Colon (tissue), 2 donors: ENCODE measurements around the gene PRR12.

ENCODE experiments used
- FAIRE-seq: peaks from 2 replicates; lab custom pipeline; 2012; peaks lifted over from hg19 to GRCh38; lab: Jason Lieb, UNC
- donor health status: control.
- donor health status: control.

Gene PRR12

GRCh38 chr19:49560358-49560900 lies 30.6 kb upstream of the PRR12 start:
- FAIRE-seq = no peak

- FAIRE-seq = no peak
These were observed 26.4 kb upstream of the PRR12 start for GRCh38 chr19:49564616-49565045.

- no peak for FAIRE-seq
These were observed 25.7 kb upstream of the PRR12 start for GRCh38 chr19:49565261-49565660.

- FAIRE-seq = no peak
These were observed 24.7 kb upstream of the PRR12 start for GRCh38 chr19:49566302-49566701.

GRCh38 chr19:49567861-49568441 lies 23.0 kb upstream of the PRR12 start:
- FAIRE-seq = no peak

- FAIRE-seq = no peak
These were observed 20.7 kb upstream of the PRR12 start for GRCh38 chr19:49570138-49570856.

- FAIRE-seq = no peak
These were observed 19.8 kb upstream of the PRR12 start for GRCh38 chr19:49570997-49571676.

GRCh38 chr19:49573009-49573408 lies 18.0 kb upstream of the PRR12 start:
- no peak for FAIRE-seq

- no peak for FAIRE-seq
These were observed 17.6 kb upstream of the PRR12 start for GRCh38 chr19:49573425-49573824.

- FAIRE-seq = no peak
These were observed 16.7 kb upstream of the PRR12 start for GRCh38 chr19:49574206-49574755.

- no peak for FAIRE-seq
These were observed 11.8 kb upstream of the PRR12 start for GRCh38 chr19:49579193-49579592.

- FAIRE-seq = no peak
These were observed 11.1 kb upstream of the PRR12 start for GRCh38 chr19:49579947-49580263.

- no peak for FAIRE-seq
These were observed 10.5 kb upstream of the PRR12 start, which contains the start of gene NOSIP for GRCh38 chr19:49580264-49581006. Gene NOSIP, minus strand, starts transcription at chr19:49580556. Its CDS starts 19,865 bp downstream, at chr19:49560691.

- no peak for FAIRE-seq
These were observed 9.9 kb upstream of the PRR12 start, which contains the start of gene PRRG2 for GRCh38 chr19:49581007-49581508. Gene PRRG2, plus strand, starts transcription at chr19:49581316. Its CDS starts 1,904 bp downstream, at chr19:49583220.

GRCh38 chr19:49583239-49583638 lies 7.7 kb upstream of the PRR12 start:
- no peak for FAIRE-seq

- no peak for FAIRE-seq
These were observed 6.0 kb upstream of the PRR12 start for GRCh38 chr19:49585023-49585422.

GRCh38 chr19:49587227-49587626 lies 3.8 kb upstream of the PRR12 start:
- no peak for FAIRE-seq

- FAIRE-seq = no peak
These were observed 2.4 kb upstream of the PRR12 start for GRCh38 chr19:49588365-49589122.

- FAIRE-seq = no peak
These were observed 1.5 kb upstream of the PRR12 start for GRCh38 chr19:49589502-49589905.

- no peak for FAIRE-seq
These were observed 661 bp upstream of the PRR12 start for GRCh38 chr19:49590071-49590970.
